HG03139 (cell line): ENCODE measurements around the gene RALGAPA1.

Experiments used
- ATAC-seq: cut with Tn5 transposase; IDR thresholded peaks from one replicate; pipeline ENCODE4 v1.9.1; 2021; ENCODE audit not compliant: unreplicated experiment

RALGAPA1 gene

GRCh38 chr14:35553808-35554207 is 255.3 kb downstream of the RALGAPA1 start:
- ATAC-seq, result no peak

GRCh38 chr14:35551081-35551480 is 258.0 kb downstream of the RALGAPA1 start:
- no peak for ATAC-seq

- ATAC-seq, result no peak
Measured at GRCh38 chr14:35549551-35549950, 259.5 kb downstream of the RALGAPA1 start.

- ATAC-seq, result no peak
Measured at GRCh38 chr14:35543006-35543405, 266.1 kb downstream of the RALGAPA1 start.

- ATAC-seq, result no peak
Measured at GRCh38 chr14:35539969-35540368, 269.1 kb downstream of the RALGAPA1 start.

GRCh38 chr14:35535483-35536112 is 273.5 kb downstream of the RALGAPA1 start:
- no peak for ATAC-seq

GRCh38 chr14:35534873-35535482 is 274.1 kb downstream of the RALGAPA1 start:
- peak; percentile 57 for ATAC-seq

GRCh38 chr14:35534208-35534872 is 274.8 kb downstream of the RALGAPA1 start:
- peak; percentile 20 for ATAC-seq

- ATAC-seq, result peak; percentile 52
Measured at GRCh38 chr14:35533357-35534207, 275.5 kb downstream of the RALGAPA1 start, which contains the start of gene INSM2. TSS of gene INSM2 (plus strand) at chr14:35534164. CDS start at chr14:35534253, 89 bp downstream.

GRCh38 chr14:35532783-35533356 is 276.2 kb downstream of the RALGAPA1 start:
- no peak for ATAC-seq

- no peak for ATAC-seq
Measured at GRCh38 chr14:35531960-35532747, 276.9 kb downstream of the RALGAPA1 start.

GRCh38 chr14:35526962-35527361 is 282.1 kb downstream of the RALGAPA1 start:
- ATAC-seq, result no peak

GRCh38 chr14:35525695-35526094 is 283.4 kb downstream of the RALGAPA1 start:
- ATAC-seq, result no peak

GRCh38 chr14:35519986-35520385 is 289.1 kb downstream of the RALGAPA1 start:
- no peak for ATAC-seq

- ATAC-seq, result no peak
Measured at GRCh38 chr14:35515916-35516315, 293.2 kb downstream of the RALGAPA1 start.

GRCh38 chr14:35512765-35513164 is 296.3 kb downstream of the RALGAPA1 start:
- no peak for ATAC-seq

- ATAC-seq, result no peak
Measured at GRCh38 chr14:35509846-35510245, 299.2 kb downstream of the RALGAPA1 start.

GRCh38 chr14:35506927-35507326 is 302.2 kb downstream of the RALGAPA1 start:
- ATAC-seq, result no peak

GRCh38 chr14:35506461-35506860 is 302.6 kb downstream of the RALGAPA1 start:
- no peak for ATAC-seq

GRCh38 chr14:35504260-35504659 is 304.8 kb downstream of the RALGAPA1 start:
- no peak for ATAC-seq
